ENCODE results near the gene ZBTB40.

Gene ZBTB40

DNA sequence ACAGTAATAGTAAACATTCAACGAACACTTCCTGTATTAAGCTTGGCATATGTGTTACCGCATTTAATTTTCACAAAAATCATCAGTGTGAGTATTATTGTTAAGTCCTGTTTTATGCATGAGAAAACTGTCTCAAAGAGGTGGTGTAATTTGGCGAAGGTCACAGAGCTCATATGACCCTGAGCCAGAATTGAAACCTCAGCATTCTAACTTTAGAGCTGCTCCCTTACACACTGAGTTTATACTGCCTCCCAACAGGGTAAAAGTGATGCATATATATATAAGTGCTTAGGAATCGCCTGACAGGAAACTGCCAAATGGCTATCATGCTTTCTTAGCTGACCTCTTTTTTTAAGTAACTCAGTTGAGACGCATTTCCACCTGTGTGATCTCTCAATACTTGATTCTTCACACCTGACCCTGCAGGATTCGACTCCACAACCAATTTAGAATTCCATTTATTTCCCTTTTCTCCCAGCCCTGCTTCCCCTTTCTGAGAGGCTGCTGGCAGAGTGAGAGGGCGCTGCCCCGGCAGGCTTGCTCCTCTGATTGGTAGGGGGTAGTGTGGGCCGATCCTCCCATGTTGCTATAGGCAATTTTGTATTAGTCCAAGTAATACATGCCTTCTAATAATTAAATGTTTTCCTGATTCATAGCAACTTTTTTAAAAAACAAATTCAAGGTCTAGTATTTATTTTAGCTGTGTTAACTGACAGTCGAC lies 40.5 kb downstream of the ZBTB40 start:
- peaks cover 11% of the 10 kb centered on the region for H3K4me1 ChIP-seq (ENCODE audit: control insufficient read depth, insufficient read depth, low read length, poor library complexity, severe bottlenecking)
- no peaks in the 10 kb centered on the region for H3K9me3 ChIP-seq (ENCODE audit: control insufficient read depth, low read length)
- 73 to 88% methylated on average over 3 to 4 of the region's 10 CpGs for WGBS, 2 experiments (ENCODE audit: insufficient coverage in 2 of 2)
- peaks cover 38% of the 10 kb centered on the region for H3K36me3 ChIP-seq (ENCODE audit: control insufficient read depth, insufficient read depth, low read length)
- no peak overlapping the region for H3K27ac ChIP-seq (ENCODE audit: low read depth, low read length, severe bottlenecking)
- H3K4me3 ChIP-seq (ENCODE audit: extremely low read depth, insufficient read depth, low read length, poor library complexity, severe bottlenecking): no peak overlapping the region

DNA sequence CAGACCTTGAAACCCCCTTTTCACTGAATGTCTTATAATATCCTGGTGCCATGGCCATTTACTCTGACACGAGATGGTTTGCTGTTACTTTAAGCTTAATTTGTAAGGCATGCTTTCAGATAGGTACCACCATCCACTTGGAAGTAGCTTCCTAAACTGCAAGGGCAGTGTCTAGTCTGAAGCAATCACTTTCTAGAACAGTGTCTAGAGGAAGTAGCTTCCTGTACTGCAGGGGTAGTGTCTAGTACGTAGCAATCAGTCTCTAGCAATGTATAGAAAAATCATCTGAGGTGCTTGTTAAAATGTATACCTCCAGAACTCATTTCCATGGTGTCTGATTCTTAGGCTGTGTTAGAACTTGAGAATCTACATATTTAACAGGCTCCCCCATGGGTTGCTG lies 42.5 kb downstream of the ZBTB40 start:
- H3K4me3 ChIP-seq (ENCODE audit: extremely low read depth, insufficient read depth, low read length, poor library complexity, severe bottlenecking): no peak overlapping the region
- no peaks in the 10 kb centered on the region for H3K4me1 ChIP-seq (ENCODE audit: control insufficient read depth, insufficient read depth, low read length, poor library complexity, severe bottlenecking)
- no peaks in the 10 kb centered on the region for H3K9me3 ChIP-seq (ENCODE audit: control insufficient read depth, low read length)
- WGBS, 2 experiments (ENCODE audit: insufficient coverage in 2 of 2): no CpG with 5 or more reads among the region's 2 CpGs
- H3K36me3 ChIP-seq (ENCODE audit: control insufficient read depth, insufficient read depth, low read length): peaks cover 45% of the 10 kb centered on the region
- H3K27ac ChIP-seq (ENCODE audit: low read depth, low read length, severe bottlenecking): no peak overlapping the region

DNA sequence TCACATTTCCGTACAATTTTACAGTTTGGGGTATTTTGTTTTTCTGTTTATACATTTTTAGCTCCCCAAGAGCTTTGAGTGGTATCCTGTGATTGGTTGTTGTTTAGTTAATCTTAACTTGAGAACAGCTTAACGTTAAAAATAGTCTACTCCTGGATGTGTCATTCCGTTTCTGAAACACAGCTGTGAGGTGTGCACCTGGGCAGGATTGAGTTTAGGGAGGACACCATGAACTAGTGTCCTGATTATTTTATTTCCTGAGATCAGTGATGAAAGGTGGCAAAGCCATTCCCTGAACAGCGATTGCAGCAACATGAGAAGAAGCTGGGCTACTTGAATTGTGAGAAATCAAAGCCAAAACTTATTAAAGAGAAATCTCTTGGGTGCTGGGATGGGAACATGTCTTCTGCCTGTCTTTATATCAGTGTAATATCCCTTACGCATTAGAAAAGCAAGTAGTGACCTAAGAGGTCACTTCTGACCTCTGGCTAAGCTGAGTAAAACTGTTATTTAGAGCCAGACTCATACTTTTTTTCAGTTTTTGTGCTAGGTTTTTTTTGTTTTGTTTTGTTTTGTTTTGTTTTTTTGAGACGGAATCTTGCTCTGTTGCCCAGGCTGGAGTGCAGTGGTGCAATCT lies 43.4 kb downstream of the ZBTB40 start:
- WGBS, 2 experiments (ENCODE audit: insufficient coverage in 2 of 2): 88 to 96% methylated on average over 3 to 4 of the region's 6 CpGs
- no peaks in the 10 kb centered on the region for H3K9me3 ChIP-seq (ENCODE audit: control insufficient read depth, low read length)
- H3K4me1 ChIP-seq (ENCODE audit: control insufficient read depth, insufficient read depth, low read length, poor library complexity, severe bottlenecking): peaks cover 2% of the 10 kb centered on the region
- peaks cover 40% of the 10 kb centered on the region for H3K36me3 ChIP-seq (ENCODE audit: control insufficient read depth, insufficient read depth, low read length)
- no peak overlapping the region for H3K27ac ChIP-seq (ENCODE audit: low read depth, low read length, severe bottlenecking)
- no peak overlapping the region for H3K4me3 ChIP-seq (ENCODE audit: extremely low read depth, insufficient read depth, low read length, poor library complexity, severe bottlenecking)

DNA sequence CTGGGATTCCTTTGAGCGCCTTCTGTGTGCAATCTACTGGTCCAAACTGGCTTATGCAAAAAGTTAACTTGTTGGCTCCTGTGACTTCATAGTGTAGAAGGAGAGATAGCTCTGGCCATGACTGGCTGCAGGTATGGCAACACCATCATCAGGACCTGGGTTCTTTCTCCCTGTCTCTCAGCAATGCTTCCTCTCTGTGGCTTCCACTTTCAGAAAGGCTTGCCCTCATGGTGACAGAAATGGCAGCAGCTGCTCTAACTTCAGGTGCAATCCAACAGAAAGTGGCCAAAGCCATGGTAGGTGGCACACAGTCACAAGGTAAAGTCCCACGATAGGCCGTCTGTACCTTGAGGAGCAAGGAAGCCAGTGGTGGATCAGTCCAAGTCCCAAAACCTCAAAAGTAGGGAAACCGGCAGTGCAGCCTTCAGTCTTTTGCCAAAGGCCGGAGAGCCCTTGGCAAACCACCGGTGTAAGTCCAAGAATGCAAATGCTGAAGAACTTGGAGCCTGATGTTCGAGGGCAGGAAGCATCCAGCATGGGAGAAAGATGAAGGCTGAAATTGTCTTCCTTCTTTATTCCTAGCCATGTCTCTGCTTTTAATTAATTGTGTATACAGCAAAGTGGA lies 45.0 kb downstream of the ZBTB40 start:
- H3K9me3 ChIP-seq (ENCODE audit: control insufficient read depth, low read length): no peaks in the 10 kb centered on the region
- no peak overlapping the region for H3K4me3 ChIP-seq (ENCODE audit: extremely low read depth, insufficient read depth, low read length, poor library complexity, severe bottlenecking)
- peaks cover 12% of the 10 kb centered on the region for H3K4me1 ChIP-seq (ENCODE audit: control insufficient read depth, insufficient read depth, low read length, poor library complexity, severe bottlenecking)
- H3K27ac ChIP-seq (ENCODE audit: low read depth, low read length, severe bottlenecking): no peak overlapping the region
- WGBS, 2 experiments (ENCODE audit: insufficient coverage in 2 of 2): 91 to 100% methylated on average over 5 to 6 of the region's 7 CpGs
- H3K36me3 ChIP-seq (ENCODE audit: control insufficient read depth, insufficient read depth, low read length): peaks cover 29% of the 10 kb centered on the region

DNA sequence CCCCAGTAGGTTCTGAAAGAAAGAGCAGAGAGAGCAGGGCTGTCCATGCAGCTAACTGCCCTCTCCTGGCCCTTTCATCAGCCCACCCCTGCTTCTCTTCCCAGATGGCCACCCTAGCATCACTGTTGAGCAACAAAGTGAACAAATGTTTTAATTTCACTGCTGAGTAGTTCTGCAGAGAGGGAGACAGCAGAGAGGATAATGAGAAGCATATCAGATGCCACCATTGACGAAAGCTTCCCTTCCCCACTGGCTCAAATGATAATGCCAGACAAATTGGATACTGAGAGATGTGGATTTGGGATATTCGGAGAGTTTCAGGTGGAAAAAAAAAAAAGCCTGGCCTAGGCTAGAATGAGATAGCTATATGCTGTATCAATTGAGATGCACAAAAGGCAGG lies 46.8 kb downstream of the ZBTB40 start:
- no peaks in the 10 kb centered on the region for H3K9me3 ChIP-seq (ENCODE audit: control insufficient read depth, low read length)
- no peak overlapping the region for H3K4me3 ChIP-seq (ENCODE audit: extremely low read depth, insufficient read depth, low read length, poor library complexity, severe bottlenecking)
- peaks cover 24% of the 10 kb centered on the region for H3K36me3 ChIP-seq (ENCODE audit: control insufficient read depth, insufficient read depth, low read length)
- H3K27ac ChIP-seq (ENCODE audit: low read depth, low read length, severe bottlenecking): no peak overlapping the region
- WGBS, 2 experiments (ENCODE audit: insufficient coverage in 2 of 2): 83 to 100% methylated on average over 1 of the region's 2 CpGs
- H3K4me1 ChIP-seq (ENCODE audit: control insufficient read depth, insufficient read depth, low read length, poor library complexity, severe bottlenecking): peaks cover 12% of the 10 kb centered on the region

DNA sequence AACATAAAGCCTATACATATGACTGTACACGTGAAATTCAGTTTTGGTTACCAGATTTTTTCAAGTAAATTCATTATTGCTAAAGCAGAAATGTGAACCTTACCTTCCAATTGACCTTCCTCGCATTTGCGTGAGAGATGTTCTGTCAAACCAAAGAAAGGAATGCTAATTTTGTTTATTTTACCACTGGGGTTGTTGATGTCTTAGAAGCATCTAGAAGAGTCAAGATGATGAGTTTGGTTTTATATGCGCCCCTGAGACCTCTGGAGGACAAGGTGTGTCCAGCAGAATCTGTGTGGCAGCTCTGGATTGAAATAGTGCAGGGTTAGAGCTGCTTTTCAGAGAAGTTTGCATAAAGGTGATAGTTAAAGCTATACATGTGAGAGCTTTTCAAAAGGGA lies 48.4 kb downstream of the ZBTB40 start:
- no peak overlapping the region for H3K4me3 ChIP-seq (ENCODE audit: extremely low read depth, insufficient read depth, low read length, poor library complexity, severe bottlenecking)
- no peak overlapping the region for H3K27ac ChIP-seq (ENCODE audit: low read depth, low read length, severe bottlenecking)
- WGBS, 2 experiments (ENCODE audit: insufficient coverage in 2 of 2): 92 to 94% methylated on average over 1 of the region's 4 CpGs
- H3K4me1 ChIP-seq (ENCODE audit: control insufficient read depth, insufficient read depth, low read length, poor library complexity, severe bottlenecking): peaks cover 12% of the 10 kb centered on the region
- peaks cover 15% of the 10 kb centered on the region for H3K36me3 ChIP-seq (ENCODE audit: control insufficient read depth, insufficient read depth, low read length)
- no peaks in the 10 kb centered on the region for H3K9me3 ChIP-seq (ENCODE audit: control insufficient read depth, low read length)

DNA sequence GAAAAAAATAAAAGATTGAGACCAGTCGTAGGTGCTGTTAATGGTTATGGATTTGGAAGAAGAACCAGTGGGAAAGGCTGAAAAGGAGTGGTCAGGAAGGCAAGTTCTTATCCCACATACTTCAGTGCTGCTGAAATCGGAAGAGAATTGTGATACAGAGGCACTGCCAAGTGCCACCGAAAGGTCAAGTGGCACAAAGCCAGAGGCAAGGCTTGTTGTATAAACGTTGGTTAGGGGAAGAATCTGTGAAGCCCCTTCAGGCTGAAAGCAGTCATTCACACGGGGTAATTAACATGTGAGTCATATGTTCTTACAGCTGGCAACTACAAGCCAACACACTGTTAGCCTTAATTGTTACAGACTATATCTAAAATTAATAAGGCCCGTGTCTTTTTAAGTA lies 48.8 kb downstream of the ZBTB40 start:
- Histone ChIP-seq H3K27ac (ENCODE audit: low read depth, low read length, severe bottlenecking) (no peak overlapping the region), H3K36me3 (ENCODE audit: control insufficient read depth, insufficient read depth, low read length) (peaks cover 14% of the 10 kb centered on the region), H3K9me3 (ENCODE audit: control insufficient read depth, low read length) (no peaks in the 10 kb centered on the region), H3K4me1 (ENCODE audit: control insufficient read depth, insufficient read depth, low read length, poor library complexity, severe bottlenecking) (peaks cover 12% of the 10 kb centered on the region), H3K4me3 (ENCODE audit: extremely low read depth, insufficient read depth, low read length, poor library complexity, severe bottlenecking) (no peak overlapping the region)
- WGBS, 2 experiments (ENCODE audit: insufficient coverage in 2 of 2): 50 to 63% methylated on average over 4 of the region's 6 CpGs

DNA sequence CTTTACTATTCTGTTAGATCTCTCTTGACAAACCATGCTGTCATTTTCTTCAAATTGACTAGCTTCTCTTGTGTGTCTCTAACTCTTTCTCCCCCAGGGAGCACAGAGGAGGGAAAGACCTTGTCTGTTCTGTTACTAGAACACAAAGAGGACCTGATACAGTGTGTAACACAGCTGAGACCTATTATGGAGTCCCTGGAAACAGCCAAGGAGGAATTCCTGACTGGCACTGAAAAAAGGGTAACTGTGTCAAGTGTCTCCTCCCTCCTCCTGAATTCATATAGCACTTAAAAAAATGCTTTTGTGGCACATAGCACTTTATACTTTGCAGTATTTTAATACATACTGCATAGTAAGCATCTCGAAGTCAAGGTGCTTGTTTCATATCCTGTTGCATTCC lies 50.6 kb downstream of the ZBTB40 start:
- Histone ChIP-seq H3K36me3 (ENCODE audit: control insufficient read depth, insufficient read depth, low read length) (peaks cover 26% of the 10 kb centered on the region), H3K9me3 (ENCODE audit: control insufficient read depth, low read length) (no peaks in the 10 kb centered on the region), H3K27ac (ENCODE audit: low read depth, low read length, severe bottlenecking) (no peak overlapping the region), H3K4me1 (ENCODE audit: control insufficient read depth, insufficient read depth, low read length, poor library complexity, severe bottlenecking) (peaks cover 12% of the 10 kb centered on the region), H3K4me3 (ENCODE audit: extremely low read depth, insufficient read depth, low read length, poor library complexity, severe bottlenecking) (no peak overlapping the region)
- 100% methylated on average over 1 of the region's 1 CpG for WGBS, 2 experiments (ENCODE audit: insufficient coverage in 2 of 2)

DNA sequence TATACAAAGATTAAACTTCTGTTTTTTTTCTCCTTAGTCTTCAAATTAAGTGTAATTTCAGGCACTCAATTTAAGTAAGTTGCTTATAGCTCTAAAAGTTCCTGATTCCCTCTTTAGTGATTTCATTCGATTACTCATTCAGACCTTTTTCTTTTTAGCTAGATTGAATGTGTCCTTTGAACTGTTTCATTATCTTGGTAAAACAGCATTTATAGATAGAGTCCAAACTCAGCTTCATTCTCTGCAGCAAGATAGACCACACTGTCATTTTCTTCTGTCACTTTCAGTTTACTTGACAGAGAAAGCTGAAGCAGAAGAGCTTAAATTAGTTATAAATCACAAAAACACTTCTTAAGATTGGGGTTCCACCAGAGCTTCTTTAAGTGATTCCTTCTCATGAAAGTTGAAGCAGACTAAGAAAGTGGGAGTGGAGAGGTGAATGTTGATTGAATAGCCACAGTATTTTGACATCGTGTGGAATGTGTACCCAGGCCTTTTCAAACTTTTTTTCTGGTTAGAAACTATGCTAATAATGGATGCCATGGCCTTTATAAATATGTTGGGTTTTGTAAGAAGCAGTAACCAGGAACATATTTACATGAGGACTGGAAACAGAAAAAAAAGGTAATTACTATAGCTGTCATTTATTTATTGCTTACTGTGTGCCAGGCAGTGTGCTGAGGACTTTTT lies 52.2 kb downstream of the ZBTB40 start:
- no peak overlapping the region for H3K4me3 ChIP-seq (ENCODE audit: extremely low read depth, insufficient read depth, low read length, poor library complexity, severe bottlenecking)
- no peak overlapping the region for H3K27ac ChIP-seq (ENCODE audit: low read depth, low read length, severe bottlenecking)
- no peaks in the 10 kb centered on the region for H3K9me3 ChIP-seq (ENCODE audit: control insufficient read depth, low read length)
- H3K36me3 ChIP-seq (ENCODE audit: control insufficient read depth, insufficient read depth, low read length): peaks cover 36% of the 10 kb centered on the region
- peaks cover 12% of the 10 kb centered on the region for H3K4me1 ChIP-seq (ENCODE audit: control insufficient read depth, insufficient read depth, low read length, poor library complexity, severe bottlenecking)
- 88 to 95% methylated on average over 1 to 2 of the region's 2 CpGs for WGBS, 2 experiments (ENCODE audit: insufficient coverage in 2 of 2)

DNA sequence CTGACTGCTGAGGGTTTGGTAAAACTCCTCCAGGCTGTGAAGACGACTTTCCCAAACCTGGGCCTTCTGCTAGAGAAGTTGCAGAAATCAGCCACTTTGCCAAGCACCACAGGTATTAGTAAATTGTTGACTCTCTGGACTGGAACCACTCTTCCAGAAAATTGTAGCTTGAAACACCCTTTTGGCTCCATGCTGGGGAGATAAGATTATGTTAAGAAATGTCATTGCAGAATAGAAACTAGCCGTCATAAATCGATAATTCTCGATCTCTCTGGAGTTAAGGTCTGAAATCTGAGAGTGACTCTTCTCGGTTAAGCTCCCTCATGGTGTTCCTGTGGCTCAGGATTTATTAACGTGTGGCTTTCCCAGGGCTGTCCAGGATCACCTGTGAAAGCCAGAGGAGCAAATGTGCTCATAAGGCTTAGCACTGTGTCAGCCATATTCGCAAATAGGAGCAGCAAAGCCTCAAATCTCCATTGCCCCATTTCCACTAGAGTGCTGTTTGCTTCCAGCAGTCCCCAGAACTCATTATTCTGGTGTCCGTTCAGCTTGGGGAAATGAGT lies 54.6 kb downstream of the ZBTB40 start:
- Histone ChIP-seq H3K4me3 (ENCODE audit: extremely low read depth, insufficient read depth, low read length, poor library complexity, severe bottlenecking) (no peak overlapping the region), H3K27ac (ENCODE audit: low read depth, low read length, severe bottlenecking) (no peak overlapping the region), H3K36me3 (ENCODE audit: control insufficient read depth, insufficient read depth, low read length) (peaks cover 55% of the 10 kb centered on the region), H3K9me3 (ENCODE audit: control insufficient read depth, low read length) (no peaks in the 10 kb centered on the region), H3K4me1 (ENCODE audit: control insufficient read depth, insufficient read depth, low read length, poor library complexity, severe bottlenecking) (no peaks in the 10 kb centered on the region)
- WGBS, 2 experiments (ENCODE audit: insufficient coverage in 2 of 2): 97 to 98% methylated on average over 7 to 8 of the region's 8 CpGs

Measured in mesodermal cell (in vitro differentiated cells).